ENCODE data around the gene MBOAT2.

DNA sequence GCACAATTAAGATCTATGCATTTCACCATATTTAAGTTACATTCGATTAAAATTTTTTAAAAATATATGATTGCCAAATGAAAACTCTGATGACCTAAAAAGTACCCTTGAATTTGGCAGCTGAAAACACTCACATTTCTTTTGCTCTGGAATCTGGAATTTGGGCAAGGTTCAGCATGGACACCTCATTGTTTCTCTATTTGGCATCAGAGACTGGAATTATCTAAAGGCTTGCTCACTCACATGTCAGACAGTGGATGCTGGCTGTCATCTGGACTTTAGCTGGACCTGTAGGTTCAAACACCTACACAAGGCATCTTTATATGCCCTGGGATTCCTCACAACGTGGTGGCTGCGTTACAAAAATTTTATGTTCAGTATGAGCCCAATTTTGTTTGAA, 16.1 kb downstream of the MBOAT2 start:
- TF ChIP-seq, protein P1, sequence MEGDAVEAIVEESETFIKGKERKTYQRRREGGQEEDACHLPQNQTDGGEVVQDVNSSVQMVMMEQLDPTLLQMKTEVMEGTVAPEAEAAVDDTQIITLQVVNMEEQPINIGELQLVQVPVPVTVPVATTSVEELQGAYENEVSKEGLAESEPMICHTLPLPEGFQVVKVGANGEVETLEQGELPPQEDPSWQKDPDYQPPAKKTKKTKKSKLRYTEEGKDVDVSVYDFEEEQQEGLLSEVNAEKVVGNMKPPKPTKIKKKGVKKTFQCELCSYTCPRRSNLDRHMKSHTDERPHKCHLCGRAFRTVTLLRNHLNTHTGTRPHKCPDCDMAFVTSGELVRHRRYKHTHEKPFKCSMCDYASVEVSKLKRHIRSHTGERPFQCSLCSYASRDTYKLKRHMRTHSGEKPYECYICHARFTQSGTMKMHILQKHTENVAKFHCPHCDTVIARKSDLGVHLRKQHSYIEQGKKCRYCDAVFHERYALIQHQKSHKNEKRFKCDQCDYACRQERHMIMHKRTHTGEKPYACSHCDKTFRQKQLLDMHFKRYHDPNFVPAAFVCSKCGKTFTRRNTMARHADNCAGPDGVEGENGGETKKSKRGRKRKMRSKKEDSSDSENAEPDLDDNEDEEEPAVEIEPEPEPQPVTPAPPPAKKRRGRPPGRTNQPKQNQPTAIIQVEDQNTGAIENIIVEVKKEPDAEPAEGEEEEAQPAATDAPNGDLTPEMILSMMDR (IDR thresholded peaks at IDR 0.05; ENCODE audit: insufficient read depth, low read length) = no peak
- TF ChIP-seq, protein P2, sequence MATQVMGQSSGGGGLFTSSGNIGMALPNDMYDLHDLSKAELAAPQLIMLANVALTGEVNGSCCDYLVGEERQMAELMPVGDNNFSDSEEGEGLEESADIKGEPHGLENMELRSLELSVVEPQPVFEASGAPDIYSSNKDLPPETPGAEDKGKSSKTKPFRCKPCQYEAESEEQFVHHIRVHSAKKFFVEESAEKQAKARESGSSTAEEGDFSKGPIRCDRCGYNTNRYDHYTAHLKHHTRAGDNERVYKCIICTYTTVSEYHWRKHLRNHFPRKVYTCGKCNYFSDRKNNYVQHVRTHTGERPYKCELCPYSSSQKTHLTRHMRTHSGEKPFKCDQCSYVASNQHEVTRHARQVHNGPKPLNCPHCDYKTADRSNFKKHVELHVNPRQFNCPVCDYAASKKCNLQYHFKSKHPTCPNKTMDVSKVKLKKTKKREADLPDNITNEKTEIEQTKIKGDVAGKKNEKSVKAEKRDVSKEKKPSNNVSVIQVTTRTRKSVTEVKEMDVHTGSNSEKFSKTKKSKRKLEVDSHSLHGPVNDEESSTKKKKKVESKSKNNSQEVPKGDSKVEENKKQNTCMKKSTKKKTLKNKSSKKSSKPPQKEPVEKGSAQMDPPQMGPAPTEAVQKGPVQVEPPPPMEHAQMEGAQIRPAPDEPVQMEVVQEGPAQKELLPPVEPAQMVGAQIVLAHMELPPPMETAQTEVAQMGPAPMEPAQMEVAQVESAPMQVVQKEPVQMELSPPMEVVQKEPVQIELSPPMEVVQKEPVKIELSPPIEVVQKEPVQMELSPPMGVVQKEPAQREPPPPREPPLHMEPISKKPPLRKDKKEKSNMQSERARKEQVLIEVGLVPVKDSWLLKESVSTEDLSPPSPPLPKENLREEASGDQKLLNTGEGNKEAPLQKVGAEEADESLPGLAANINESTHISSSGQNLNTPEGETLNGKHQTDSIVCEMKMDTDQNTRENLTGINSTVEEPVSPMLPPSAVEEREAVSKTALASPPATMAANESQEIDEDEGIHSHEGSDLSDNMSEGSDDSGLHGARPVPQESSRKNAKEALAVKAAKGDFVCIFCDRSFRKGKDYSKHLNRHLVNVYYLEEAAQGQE (IDR thresholded peaks at IDR 0.05; ENCODE audit: insufficient replicate concordance, low read depth) = no peak

All from HL-60 (cell line).